OCI-LY1 (cell line): ENCODE data around the gene TMEM181.

Experiments
- CTCF ChIP-seq: fragments of 200-600 bp; sonication (generic), shearing (Covaris generic); IDR thresholded peaks from 2 replicates; pipeline ENCODE4 v1.5.1; 2017; ENCODE audit warnings: mild to moderate bottlenecking, antibody characterized with exemption, low read length, moderate library complexity, mixed read lengths
- EZH2 ChIP-seq: fragments of 200-600 bp; sonication (generic), shearing (Covaris generic); IDR thresholded peaks from 2 replicates; pipeline ENCODE4 v1.8.0; 2017; ENCODE audit warnings: borderline replicate concordance, mixed run types, mild to moderate bottlenecking, antibody characterized with exemption, low read length, moderate library complexity, mixed read lengths

GRCh38 chr6:158649289-158650143 is 89.6 kb downstream of the TMEM181 start, which contains the start of gene SYTL3:
- TF ChIP-seq EZH2 (no peak), CTCF (no peak)
